Measurements from ENCODE around the gene PAFAH2.

The PAFAH2 gene

DNA sequence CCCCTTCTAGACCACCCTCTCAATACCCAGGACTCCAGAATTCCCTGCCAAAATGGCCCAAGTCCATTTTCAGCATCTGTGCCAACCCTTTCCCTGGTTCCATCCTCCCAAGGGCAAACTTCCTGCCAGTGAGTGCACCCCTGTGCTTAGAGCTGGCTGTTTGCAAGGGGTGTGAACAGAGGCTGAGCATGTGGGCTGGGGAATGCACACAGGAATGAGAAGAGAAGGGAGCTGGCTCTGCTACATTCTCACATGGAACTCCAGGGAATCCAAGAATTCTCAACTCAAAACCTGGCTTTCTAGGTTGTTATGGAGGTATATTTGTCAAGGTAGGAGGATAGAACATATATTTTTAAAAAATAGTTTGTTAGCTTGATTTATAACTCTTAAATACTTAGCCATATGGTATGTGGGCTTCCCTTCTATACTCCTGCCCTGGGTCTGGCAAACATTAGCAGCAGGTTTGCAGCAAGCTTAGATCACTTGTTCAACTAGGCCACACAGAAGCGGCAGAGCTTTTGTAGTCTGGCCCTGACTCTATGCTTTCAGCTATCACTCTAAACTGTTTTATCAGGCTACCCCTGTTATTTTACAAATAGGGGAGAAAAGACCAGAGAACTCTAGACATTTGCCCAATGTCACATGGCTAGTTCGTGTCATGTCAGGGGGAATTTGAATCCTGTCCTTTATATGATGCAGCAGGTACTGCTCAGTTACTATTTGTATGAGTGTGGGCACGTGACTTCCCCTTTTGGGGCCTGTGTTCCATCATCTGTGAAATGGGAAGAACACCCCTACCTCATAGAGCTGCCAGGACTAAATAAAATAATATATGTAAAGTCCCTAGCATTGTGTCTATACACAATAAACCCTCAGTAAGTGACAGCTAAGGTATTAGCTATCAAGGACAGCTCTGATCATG is 83.5 kb downstream of the PAFAH2 start:
- Mint-ChIP-seq H3K36me3 (ENCODE audit: low read depth) (no peaks in the 10 kb centered on the region), H3K9me3 (no peaks in the 10 kb centered on the region), H3K27me3 (ENCODE audit: low read depth) (peaks cover 8% of the 10 kb centered on the region), H3K4me1 (peaks cover 14% of the 10 kb centered on the region), H3K27ac (peak overlapping the region in 2 of 3 experiments; percentile 21 to 24), H3K4me3 (no peak overlapping the region)
- TF ChIP-seq, protein P1, sequence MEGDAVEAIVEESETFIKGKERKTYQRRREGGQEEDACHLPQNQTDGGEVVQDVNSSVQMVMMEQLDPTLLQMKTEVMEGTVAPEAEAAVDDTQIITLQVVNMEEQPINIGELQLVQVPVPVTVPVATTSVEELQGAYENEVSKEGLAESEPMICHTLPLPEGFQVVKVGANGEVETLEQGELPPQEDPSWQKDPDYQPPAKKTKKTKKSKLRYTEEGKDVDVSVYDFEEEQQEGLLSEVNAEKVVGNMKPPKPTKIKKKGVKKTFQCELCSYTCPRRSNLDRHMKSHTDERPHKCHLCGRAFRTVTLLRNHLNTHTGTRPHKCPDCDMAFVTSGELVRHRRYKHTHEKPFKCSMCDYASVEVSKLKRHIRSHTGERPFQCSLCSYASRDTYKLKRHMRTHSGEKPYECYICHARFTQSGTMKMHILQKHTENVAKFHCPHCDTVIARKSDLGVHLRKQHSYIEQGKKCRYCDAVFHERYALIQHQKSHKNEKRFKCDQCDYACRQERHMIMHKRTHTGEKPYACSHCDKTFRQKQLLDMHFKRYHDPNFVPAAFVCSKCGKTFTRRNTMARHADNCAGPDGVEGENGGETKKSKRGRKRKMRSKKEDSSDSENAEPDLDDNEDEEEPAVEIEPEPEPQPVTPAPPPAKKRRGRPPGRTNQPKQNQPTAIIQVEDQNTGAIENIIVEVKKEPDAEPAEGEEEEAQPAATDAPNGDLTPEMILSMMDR (IDR thresholded peaks at IDR 0.05; ENCODE audit: unreplicated experiment in 3 of 3) = no peak

DNA sequence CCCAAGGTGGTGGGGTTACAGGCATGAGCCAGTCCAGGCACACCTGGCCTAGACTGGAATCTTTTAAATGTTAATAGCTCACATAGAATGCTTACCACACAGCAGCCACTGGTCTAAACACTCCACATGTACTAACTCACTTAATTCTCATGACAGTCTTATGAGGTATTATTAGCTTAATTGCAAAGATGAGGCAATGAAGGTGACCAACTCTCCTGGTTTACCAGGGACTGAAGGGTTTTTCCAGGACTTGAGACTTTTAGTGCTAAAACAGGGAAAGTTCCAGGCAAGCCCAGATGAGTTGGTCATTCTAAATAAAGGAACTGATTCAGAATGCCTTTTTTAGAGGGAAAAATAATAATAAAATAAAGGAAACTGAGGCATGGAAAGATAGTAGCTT is 84.7 kb downstream of the PAFAH2 start:
- no peaks in the 10 kb centered on the region for H3K9me3 Mint-ChIP-seq
- H3K27ac Mint-ChIP-seq = no peak overlapping the region
- peaks cover 8% of the 10 kb centered on the region for H3K27me3 Mint-ChIP-seq (ENCODE audit: low read depth)
- peaks cover 14% of the 10 kb centered on the region for H3K4me1 Mint-ChIP-seq
- TF ChIP-seq, protein P1 (IDR thresholded peaks at IDR 0.05; ENCODE audit: unreplicated experiment in 3 of 3) = no peak
- no peak overlapping the region for H3K4me3 Mint-ChIP-seq
- H3K36me3 Mint-ChIP-seq (ENCODE audit: low read depth) = no peaks in the 10 kb centered on the region

DNA sequence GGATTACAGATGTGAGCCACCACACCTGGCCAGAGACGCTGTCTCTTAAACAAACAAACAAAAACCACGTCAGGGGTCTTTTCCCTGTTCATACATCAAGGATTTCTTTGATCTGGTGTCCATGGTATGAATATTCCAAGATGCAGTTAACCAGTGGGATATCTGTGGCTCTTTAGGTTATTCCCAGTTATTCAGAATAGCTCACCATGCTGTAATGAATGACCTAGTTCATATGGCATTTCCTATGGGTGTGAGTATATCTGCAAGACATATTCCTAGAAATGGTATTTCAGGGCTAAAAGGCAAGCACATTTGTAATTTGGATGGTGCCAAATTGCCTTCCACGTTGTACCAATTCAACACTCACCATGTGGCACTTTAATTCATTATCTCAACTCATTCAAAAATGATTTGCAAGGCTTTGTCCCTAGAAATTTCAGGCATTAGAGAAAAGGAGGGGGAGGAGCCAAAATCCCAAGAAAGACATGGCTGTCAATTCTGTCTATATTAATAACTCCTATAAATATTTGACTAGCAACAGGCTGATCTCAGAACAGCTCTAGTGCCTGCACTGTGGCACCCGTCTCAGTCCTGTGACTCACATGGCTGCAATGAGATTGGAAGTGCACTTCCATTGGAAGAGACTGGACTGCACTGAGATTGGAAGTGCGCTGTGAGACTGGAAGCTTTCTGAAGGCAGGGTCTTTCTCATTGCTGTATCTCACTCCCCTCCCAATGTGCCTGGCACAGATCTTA is 85.6 kb downstream of the PAFAH2 start:
- no peaks in the 10 kb centered on the region for H3K36me3 Mint-ChIP-seq (ENCODE audit: low read depth)
- no peaks in the 10 kb centered on the region for H3K9me3 Mint-ChIP-seq
- H3K4me3 Mint-ChIP-seq = no peak overlapping the region
- peaks cover 8% of the 10 kb centered on the region for H3K27me3 Mint-ChIP-seq (ENCODE audit: low read depth)
- TF ChIP-seq, protein P1 (IDR thresholded peaks at IDR 0.05; ENCODE audit: unreplicated experiment in 3 of 3) = no peak
- H3K4me1 Mint-ChIP-seq = peaks cover 13% of the 10 kb centered on the region
- H3K27ac Mint-ChIP-seq = no peak overlapping the region

DNA sequence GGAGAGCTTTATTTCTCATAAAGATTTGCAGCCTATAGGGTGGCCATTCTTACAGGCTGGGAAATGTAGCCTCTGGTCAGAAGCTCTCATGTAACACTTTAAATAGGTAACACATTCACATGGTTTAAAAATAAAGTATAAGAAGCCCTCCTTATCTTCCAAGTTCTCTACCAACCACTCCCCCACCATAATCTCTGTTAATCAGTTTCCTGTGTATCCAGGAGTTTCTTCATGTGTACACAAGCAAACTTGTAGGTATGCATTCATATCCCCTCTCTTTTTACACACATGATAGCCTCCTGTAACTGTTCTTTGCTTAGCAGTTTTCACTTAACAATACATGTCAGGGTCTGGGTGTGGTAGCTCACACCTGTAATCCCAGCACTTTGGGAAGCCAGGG is 86.7 kb downstream of the PAFAH2 start:
- no peaks in the 10 kb centered on the region for H3K36me3 Mint-ChIP-seq (ENCODE audit: low read depth)
- no peak overlapping the region for H3K27ac Mint-ChIP-seq
- no peaks in the 10 kb centered on the region for H3K9me3 Mint-ChIP-seq
- TF ChIP-seq, protein P1 (IDR thresholded peaks at IDR 0.05; ENCODE audit: unreplicated experiment in 3 of 3) = no peak
- H3K27me3 Mint-ChIP-seq (ENCODE audit: low read depth) = peaks cover 8% of the 10 kb centered on the region
- H3K4me3 Mint-ChIP-seq = peak overlapping the region in 1 of 3 experiments; percentile 27
- peaks cover 18% of the 10 kb centered on the region for H3K4me1 Mint-ChIP-seq

Data from nephron (organoid).